GM23338 (cell line): ENCODE data around the gene ABCA5. TPM values are rescaled to one million over a fixed set of nuclear protein-coding genes. Genes with fewer than 3 reads are reported as not detected.

ENCODE experiments used
- ATAC-seq: fragments of 200-7000 bp; cut with Tn5 transposase; 3 replicates; pipeline ENCODE4 v1.9.1; 2020
- DNase-seq: peaks from one replicate; pipeline ENCODE4 v3.0.0-alpha.2; 2015; ENCODE audit warnings: low spot score
- H2AFZ ChIP-seq: fragments of 200-600 bp; sonication (generic); 2 replicates; pipeline ENCODE4 v1.8.0; 2016; ENCODE audit warnings: antibody characterized with exemption, mild to moderate bottlenecking, moderate library complexity
- H3F3A ChIP-seq: fragments of 200-600 bp; sonication (generic); replicated peaks from 2 replicates; pipeline ENCODE4 v1.8.0; 2017; ENCODE audit warnings: antibody characterized with exemption, mixed run types, low read depth
- H3K27ac ChIP-seq: fragments of 200-600 bp; sonication (generic); 2 replicates; pipeline ENCODE4 v1.6.1; 2016; ENCODE audit warnings: low read depth
- H3K27me3 ChIP-seq: fragments of 200-600 bp; sonication (generic); 2 replicates; pipeline ENCODE4 v1.8.0; 2016; ENCODE audit warnings: mild to moderate bottlenecking, mixed run types, moderate library complexity; ENCODE audit not compliant: insufficient read depth
- H3K36me3 ChIP-seq: fragments of 200-600 bp; sonication (generic); 2 replicates; pipeline ENCODE4 v1.8.0; 2016; ENCODE audit warnings: mild to moderate bottlenecking; ENCODE audit not compliant: insufficient read depth
- H3K4me1 ChIP-seq: fragments of 200-600 bp; sonication (generic); 2 replicates; pipeline ENCODE4 v1.8.0; 2016; ENCODE audit warnings: mild to moderate bottlenecking, moderate library complexity; ENCODE audit not compliant: insufficient read depth
- H3K4me2 ChIP-seq: fragments of 200-600 bp; sonication (generic); 2 replicates; pipeline ENCODE4 v1.7.1; 2017; ENCODE audit warnings: mixed run types
- H3K4me3 ChIP-seq: fragments of 200-600 bp; sonication (generic); 2 replicates; pipeline ENCODE4 v1.6.1; 2016; ENCODE audit warnings: mixed run types
- H3K79me2 ChIP-seq: fragments of 200-600 bp; sonication (generic); replicated peaks from 2 replicates; pipeline ENCODE4 v1.8.0; 2017; ENCODE audit warnings: mild to moderate bottlenecking; ENCODE audit not compliant: insufficient read depth
- H3K9me2 ChIP-seq: fragments of 200-600 bp; sonication (generic); 2 replicates; pipeline ENCODE4 v1.8.0; 2017; ENCODE audit not compliant: insufficient read depth
- H4K20me1 ChIP-seq: fragments of 200-600 bp; sonication (generic); replicated peaks from 2 replicates; pipeline ENCODE4 v1.8.0; 2017; ENCODE audit warnings: mild to moderate bottlenecking; ENCODE audit not compliant: insufficient read depth
- H3K27ac Mint-ChIP-seq: 2 replicates; pipeline ENCODE4 v1.8.0; 2020; ENCODE audit warnings: inconsistent platforms, mild to moderate bottlenecking, moderate library complexity, mixed read lengths
- H3K27me3 Mint-ChIP-seq: 3 replicates; pipeline ENCODE4 v1.8.0; 2022; ENCODE audit warnings: low read depth, mild to moderate bottlenecking, moderate library complexity, mixed read lengths, inconsistent platforms; ENCODE audit not compliant: insufficient read depth, poor library complexity
- H3K36me3 Mint-ChIP-seq: 3 replicates; pipeline ENCODE4 v1.8.0; 2021; ENCODE audit warnings: low read depth, mild to moderate bottlenecking, inconsistent platforms, moderate library complexity, mixed read lengths
- H3K4me1 Mint-ChIP-seq: 3 replicates; pipeline ENCODE4 v1.8.0; 2020; ENCODE audit warnings: mild to moderate bottlenecking, inconsistent platforms, mixed read lengths
- H3K4me3 Mint-ChIP-seq: 3 replicates; pipeline ENCODE4 v1.8.0; 2021; ENCODE audit warnings: moderate library complexity, mild to moderate bottlenecking, inconsistent platforms, mixed read lengths
- H3K9me3 Mint-ChIP-seq: 3 replicates; pipeline ENCODE4 v1.8.0; 2020; ENCODE audit warnings: moderate library complexity, mild to moderate bottlenecking, inconsistent platforms, mixed read lengths
- CREB1 ChIP-seq: fragments of 250-450 bp; sonication (Bioruptor Pico); IDR thresholded peaks from 2 replicates; pipeline ENCODE4 v1.5.0; 2020; ENCODE audit warnings: low read depth, mild to moderate bottlenecking, moderate library complexity
- CTCF ChIP-seq, 2 experiments: fragments of 200-600 bp in 1 of 2; sonication (generic) in 1 of 2; conservative IDR thresholded peaks; 2 replicates each; pipeline versions ENCODE4 v1.5.1 to v1.6.1; 2016 to 2017; ENCODE audit warnings: antibody characterized with exemption in 2 of 2, low read depth in 2 of 2, mild to moderate bottlenecking in 2 of 2, moderate library complexity in 1 of 2
- ETS1 ChIP-seq: IDR thresholded peaks from 2 replicates; pipeline ENCODE4 v1.6.1; 2016; ENCODE audit warnings: antibody characterized with exemption
- EZH2 ChIP-seq: fragments of 200-600 bp; sonication (generic); IDR thresholded peaks from one replicate; pipeline ENCODE4 v1.8.0; 2017; ENCODE audit warnings: antibody characterized with exemption, mild to moderate bottlenecking, low read depth; ENCODE audit not compliant: unreplicated experiment
- EZH2phosphoT487 ChIP-seq: fragments of 200-600 bp; sonication (generic); IDR thresholded peaks from one replicate; pipeline ENCODE4 v1.8.1; 2018; ENCODE audit warnings: antibody characterized with exemption; ENCODE audit not compliant: unreplicated experiment
- JUNB ChIP-seq: IDR thresholded peaks from one replicate; pipeline ENCODE4 v1.6.1; 2016; ENCODE audit warnings: antibody characterized with exemption; ENCODE audit not compliant: unreplicated experiment
- NANOG ChIP-seq: IDR thresholded peaks from 2 replicates; pipeline ENCODE4 v1.6.1; 2016; ENCODE audit warnings: antibody characterized with exemption, borderline replicate concordance
- POLR2AphosphoS5 ChIP-seq: IDR thresholded peaks from 2 replicates; pipeline ENCODE4 v1.6.1; 2016; ENCODE audit warnings: antibody characterized with exemption, low read depth
- REST ChIP-seq: IDR thresholded peaks from one replicate; pipeline ENCODE4 v1.6.1; 2018; ENCODE audit warnings: antibody characterized with exemption; ENCODE audit not compliant: unreplicated experiment
- STAT1 ChIP-seq: IDR thresholded peaks from one replicate; pipeline ENCODE4 v1.6.1; 2016; ENCODE audit warnings: antibody characterized with exemption; ENCODE audit not compliant: unreplicated experiment
- ZNF114 ChIP-seq: fragments of 250-450 bp; sonication (Bioruptor Pico); IDR thresholded peaks from 2 replicates; pipeline ENCODE4 v1.5.0; 2020; ENCODE audit warnings: mild to moderate bottlenecking, moderate library complexity
- ZNF331 ChIP-seq: fragments of 250-450 bp; sonication (Bioruptor Pico); IDR thresholded peaks from 2 replicates; pipeline ENCODE4 v1.5.0; 2020; ENCODE audit warnings: low read depth, mild to moderate bottlenecking, moderate library complexity
- ZNF462 ChIP-seq: fragments of 250-450 bp; sonication (Bioruptor Pico); IDR thresholded peaks from 2 replicates; pipeline ENCODE4 v1.5.0; 2020; ENCODE audit warnings: mild to moderate bottlenecking, moderate library complexity
- polyA plus RNA-seq: library from polyadenylated mRNA; unstranded; fragments of >200 nt; fragmentation: Nextera tagmentation; extraction: Ambion mirVana; gene quantifications from 2 replicates; pipeline ENCODE4 v1.2.1, GENCODE V29; 2016
- total RNA-seq: library from RNA; depleted of rRNA; stranded (reverse); fragments of >200 nt; shearing (Covaris generic); gene quantifications from 2 replicates; pipeline ENCODE4 v1.2.3, GENCODE V29; 2014

ABCA5 gene
- total and polyA plus RNA-seq, 2 experiments from 2014 or later = 3.1 to 3.4 TPM

- DNase-seq (no peak), ATAC-seq (no peak)
- no peak overlapping the region for H3K4me2 ChIP-seq
- no peaks in the 10 kb centered on the region for H4K20me1 ChIP-seq
- H3K27me3 ChIP-seq = no peaks in the 10 kb centered on the region
- H3K9me3 Mint-ChIP-seq = no peaks in the 10 kb centered on the region
- no peaks in the 10 kb centered on the region for H3K36me3 Mint-ChIP-seq
- no peaks in the 10 kb centered on the region for H3K4me1 Mint-ChIP-seq
- TF ChIP-seq ZNF462 (CRISPR knock-in tag) (no peak), ZNF331 (CRISPR knock-in tag) (no peak), STAT1 (no peak), EZH2phosphoT487 (no peak), CREB1 (CRISPR knock-in tag) (no peak), NANOG (no peak), JUNB (no peak), REST (no peak), EZH2 (no peak), POLR2AphosphoS5 (no peak), CTCF (conservative IDR thresholded peaks at IDR 0.05; ENCODE audit: low read depth in 2 of 2) (no peak), ETS1 (no peak), ZNF114 (CRISPR knock-in tag) (no peak)
- no peaks in the 10 kb centered on the region for H3K79me2 ChIP-seq
- H3K4me3 Mint-ChIP-seq = no peak overlapping the region
- no peak overlapping the region for H3K4me3 ChIP-seq
- H3K27ac Mint-ChIP-seq = no peak overlapping the region
- no peaks in the 10 kb centered on the region for H3K9me2 ChIP-seq
- no peak overlapping the region for H2AFZ ChIP-seq
- no peak overlapping the region for H3K27ac ChIP-seq
- no peaks in the 10 kb centered on the region for H3K4me1 ChIP-seq
- no peaks in the 10 kb centered on the region for H3K27me3 Mint-ChIP-seq
- H3F3A ChIP-seq = no peaks in the 10 kb centered on the region
- no peaks in the 10 kb centered on the region for H3K36me3 ChIP-seq
These were observed 40.7 kb downstream of the ABCA5 start for GRCh38 chr17:69286257-69286656.
